GM12801 (cell line): ENCODE results near the gene AKAP12.

ENCODE experiments used
- TF ChIP-seq, protein P1 (sequence below): IDR thresholded peaks from one replicate; pipeline ENCODE4 v1.5.1; 2011; ENCODE audit warnings: control low read depth; ENCODE audit not compliant: insufficient read length; ENCODE audit errors: extremely low read depth

The AKAP12 gene

GRCh38 chr6:151209071-151209831 lies 30.5 kb upstream of the AKAP12 start:
- TF ChIP-seq, protein P1, sequence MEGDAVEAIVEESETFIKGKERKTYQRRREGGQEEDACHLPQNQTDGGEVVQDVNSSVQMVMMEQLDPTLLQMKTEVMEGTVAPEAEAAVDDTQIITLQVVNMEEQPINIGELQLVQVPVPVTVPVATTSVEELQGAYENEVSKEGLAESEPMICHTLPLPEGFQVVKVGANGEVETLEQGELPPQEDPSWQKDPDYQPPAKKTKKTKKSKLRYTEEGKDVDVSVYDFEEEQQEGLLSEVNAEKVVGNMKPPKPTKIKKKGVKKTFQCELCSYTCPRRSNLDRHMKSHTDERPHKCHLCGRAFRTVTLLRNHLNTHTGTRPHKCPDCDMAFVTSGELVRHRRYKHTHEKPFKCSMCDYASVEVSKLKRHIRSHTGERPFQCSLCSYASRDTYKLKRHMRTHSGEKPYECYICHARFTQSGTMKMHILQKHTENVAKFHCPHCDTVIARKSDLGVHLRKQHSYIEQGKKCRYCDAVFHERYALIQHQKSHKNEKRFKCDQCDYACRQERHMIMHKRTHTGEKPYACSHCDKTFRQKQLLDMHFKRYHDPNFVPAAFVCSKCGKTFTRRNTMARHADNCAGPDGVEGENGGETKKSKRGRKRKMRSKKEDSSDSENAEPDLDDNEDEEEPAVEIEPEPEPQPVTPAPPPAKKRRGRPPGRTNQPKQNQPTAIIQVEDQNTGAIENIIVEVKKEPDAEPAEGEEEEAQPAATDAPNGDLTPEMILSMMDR = no peak

DNA sequence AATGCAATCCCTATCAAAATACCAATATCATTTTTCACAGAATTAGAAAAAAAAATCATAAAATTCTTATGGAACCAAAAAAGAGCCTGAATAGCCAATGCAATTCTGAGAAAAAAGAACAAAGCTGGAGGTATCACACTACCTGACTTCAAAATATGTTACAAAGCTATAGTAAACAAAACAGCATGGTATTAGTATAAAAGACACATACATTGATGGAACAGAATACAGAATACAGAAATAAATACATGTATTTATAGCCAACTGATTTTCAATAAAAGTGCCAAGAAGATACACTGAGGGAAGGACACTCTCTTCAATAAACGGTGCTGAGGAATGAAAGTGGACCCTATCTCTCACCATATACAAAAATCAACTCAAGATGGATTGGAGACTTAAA lies 28.7 kb upstream of the AKAP12 start:
- TF ChIP-seq, protein P1 = no peak

DNA sequence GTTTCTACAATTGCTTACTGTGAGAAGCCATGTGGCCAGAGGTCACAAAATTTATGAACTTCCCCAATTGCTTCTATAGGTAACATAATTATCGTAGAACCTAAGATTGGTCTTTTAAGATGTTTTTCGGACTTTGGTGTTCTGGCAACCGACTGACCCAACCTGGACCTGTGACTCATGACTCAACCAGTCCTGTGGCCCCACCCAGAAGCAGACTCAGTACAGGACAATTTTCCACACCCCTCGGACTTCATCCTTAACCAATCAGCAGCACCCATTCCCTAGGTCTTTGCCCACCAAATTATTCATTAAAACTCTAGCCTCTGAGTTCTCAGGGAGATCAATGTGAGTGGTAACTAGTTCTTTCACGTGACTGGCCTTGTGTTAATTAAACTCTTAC lies 26.4 kb upstream of the AKAP12 start:
- TF ChIP-seq, protein P1 = no peak

DNA sequence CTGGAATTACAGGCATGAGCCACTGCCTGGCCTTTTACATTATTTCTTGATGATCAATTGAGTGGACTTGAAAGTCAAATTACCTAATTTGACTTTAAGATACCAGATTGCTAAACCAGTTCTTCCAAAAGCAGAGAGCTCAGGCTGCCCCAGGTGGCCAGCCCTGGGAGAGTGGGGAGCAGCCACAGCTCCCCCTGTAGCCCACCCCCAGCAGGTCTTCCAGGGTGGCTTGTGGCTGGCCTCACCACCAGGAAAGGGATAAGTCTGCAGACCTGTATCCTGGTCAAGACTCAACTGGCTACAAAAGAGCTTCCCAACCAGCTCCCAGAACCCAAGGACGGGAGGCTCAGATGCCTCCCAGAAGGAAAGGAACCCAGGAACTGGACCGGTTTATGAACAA lies 23.8 kb upstream of the AKAP12 start:
- TF ChIP-seq, protein P1 = no peak

- TF ChIP-seq, protein P1 = no peak
Observed at GRCh38 chr6:151216804-151217203, 23.0 kb upstream of the AKAP12 start.

DNA sequence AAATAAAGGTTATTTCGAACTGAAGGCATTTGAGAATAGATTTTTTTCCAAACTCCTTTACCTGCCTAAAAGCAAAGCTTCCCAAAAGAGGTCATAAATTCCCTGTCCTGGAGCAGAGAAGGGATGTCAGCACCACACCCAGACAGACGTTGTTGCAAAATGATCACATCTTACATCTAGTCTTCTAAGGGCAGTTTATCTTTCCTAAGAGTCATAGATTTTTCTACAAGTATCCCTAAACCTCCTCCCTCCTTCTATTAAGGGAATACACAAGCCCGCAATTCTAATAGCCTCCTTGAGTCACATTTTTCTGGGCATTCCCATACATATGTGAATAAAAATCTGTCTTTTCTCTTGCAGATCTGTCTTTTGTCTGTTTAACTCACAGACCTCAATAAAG lies 20.6 kb upstream of the AKAP12 start:
- TF ChIP-seq, protein P1 = no peak

- TF ChIP-seq, protein P1 = no peak
Observed at GRCh38 chr6:151224076-151224475, 15.7 kb upstream of the AKAP12 start.

- TF ChIP-seq, protein P1 = no peak
Observed at GRCh38 chr6:151225919-151226318, 13.8 kb upstream of the AKAP12 start.
